K562 (cell line): ENCODE measurements around the gene CFAP73. TPM values are rescaled to one million over a fixed set of nuclear protein-coding genes. Genes with fewer than 3 reads are reported as not detected.
A peak's percentile ranks its signal among the peaks of the same experiment; 100 is the strongest.

Source experiments
- FOXA3 ChIP-seq, 2 experiments: fragments of 450-650 bp in 1 of 2; sonication (generic) in 1 of 2; formaldehyde crosslinking; IDR thresholded peaks in 1 of 2; conservative IDR thresholded peaks in 1 of 2; 2 replicates each; pipeline versions ENCODE4 v1.4.0 to v1.8.0; 2020 to 2022; ENCODE audit warnings: mild to moderate bottlenecking in 2 of 2, missing genetic modification reagents in 1 of 2
- GTF2E2 ChIP-seq: fragments of 200-800 bp; sonication (Bioruptor generic); IDR thresholded peaks from 2 replicates; pipeline ENCODE4 v1.6.1; 2016; ENCODE audit warnings: missing genetic modification characterization, missing compliant biosample characterization
- JUN ChIP-seq, 2 experiments: sonication (generic) in 1 of 2; formaldehyde crosslinking in 1 of 2; IDR thresholded peaks; 2 replicates each; pipeline versions ENCODE4 v1.6.1 to v1.8.0; 2012 to 2022; ENCODE audit warnings: borderline replicate concordance in 2 of 2, mild to moderate bottlenecking in 2 of 2, improper control_type of control experiment in 1 of 2, low read depth in 1 of 2, low read length in 1 of 2, missing genetic modification reagents in 1 of 2
- MYC ChIP-seq, 2 experiments: fragments of 250-450 bp in 1 of 2; sonication (Bioruptor Pico) in 1 of 2; IDR thresholded peaks; 2 replicates each; pipeline versions ENCODE4 v1.5.1 to v1.6.1; 2012 to 2021; ENCODE audit warnings: low read depth in 2 of 2, borderline replicate concordance in 1 of 2, improper control_type of control experiment in 1 of 2, low read length in 1 of 2, mild to moderate bottlenecking in 1 of 2, moderate library complexity in 1 of 2
- NR2F6 ChIP-seq: fragments of 450-650 bp; formaldehyde crosslinking; IDR thresholded peaks from 2 replicates; pipeline ENCODE4 v1.4.0; 2020; ENCODE audit warnings: mild to moderate bottlenecking
- PHF21A ChIP-seq: fragments of 450-650 bp; IDR thresholded peaks from 2 replicates; pipeline ENCODE4 v1.6.1; 2017; ENCODE audit warnings: low read depth, borderline replicate concordance
- RUNX1 ChIP-seq: sonication (generic); IDR thresholded peaks from 2 replicates; pipeline ENCODE4 v1.6.1; 2016; ENCODE audit warnings: antibody characterized with exemption, low read depth
- SNIP1 ChIP-seq: fragments of 450-650 bp; IDR thresholded peaks from 2 replicates; pipeline ENCODE4 v1.7.1; 2017; ENCODE audit warnings: low read depth, mild to moderate bottlenecking
- TGIF2 ChIP-seq: sonication (generic); formaldehyde crosslinking; IDR thresholded peaks from 2 replicates; pipeline ENCODE4 v1.8.1; 2022; ENCODE audit warnings: mild to moderate bottlenecking, missing genetic modification reagents, moderate library complexity
- TSC22D4 ChIP-seq: fragments of 450-650 bp; IDR thresholded peaks from 2 replicates; pipeline ENCODE4 v1.6.1; 2016; ENCODE audit warnings: missing genetic modification characterization, missing biosample characterization, control low read depth
- ZNF184 ChIP-seq: sonication (generic); formaldehyde crosslinking; IDR thresholded peaks from 2 replicates; pipeline ENCODE4 v1.5.0; 2020; ENCODE audit warnings: missing genetic modification reagents
- polyA plus RNA-seq, 8 experiments: library from polyadenylated mRNA; depleted of rRNA in 4 of 8; stranded (reverse) in 5 of 8; unstranded in 3 of 8; fragments of >200 nt; fragmentation: Nextera tagmentation in 2 of 8; fragmentation: Illumina TruSeq in 1 of 8; extraction: Ambion mirVana in 2 of 8; extraction: Trizol in 1 of 8; gene quantifications; 2 replicates each; pipeline versions ENCODE4 v1.2.1 to v1.2.3, GENCODE V29; 2011 to 2014; ENCODE audit warnings: inconsistent platforms in 1 of 8, missing spikeins in 1 of 8
- total RNA-seq, 7 experiments: library from RNA; depleted of rRNA in 6 of 7; stranded (reverse); fragments of >200 nt in 6 of 7; fragmentation: Illumina TruSeq in 2 of 7; extraction: Trizol in 2 of 7; gene quantifications; 2 replicates each; pipeline versions ENCODE4 v1.2.1 to v1.2.3, GENCODE V29; 2011 to 2021; ENCODE audit warnings: low replicate concordance in 1 of 7
- TF ChIP-seq, protein P1 (sequence below), 3 experiments: IDR thresholded peaks in 2 of 3; conservative IDR thresholded peaks in 1 of 3; 2 replicates each; pipeline ENCODE4 v1.5.1; 2011 to 2012; ENCODE audit warnings: low read length in 3 of 3, mild to moderate bottlenecking in 3 of 3, control low read depth in 2 of 3, improper control_type of control experiment in 1 of 3, inconsistent platforms in 1 of 3, low read depth in 1 of 3, mixed read lengths in 1 of 3, moderate library complexity in 1 of 3; ENCODE audit not compliant: insufficient read depth in 2 of 3
- TF ChIP-seq, protein P2 (sequence below): sonication (generic); formaldehyde crosslinking; IDR thresholded peaks from 2 replicates; pipeline ENCODE4 v1.8.1; 2023; ENCODE audit warnings: mild to moderate bottlenecking, missing genetic modification reagents
- TF ChIP-seq, protein P3 (sequence below): sonication (generic); formaldehyde crosslinking; IDR thresholded peaks from 2 replicates; pipeline ENCODE4 v1.8.0; 2022; ENCODE audit warnings: mild to moderate bottlenecking, low read depth, missing genetic modification reagents
- TF ChIP-seq, protein P4 (sequence below): fragments of 250-450 bp; sonication (Bioruptor Pico); IDR thresholded peaks from 2 replicates; pipeline ENCODE4 v1.6.1; 2021; ENCODE audit warnings: mild to moderate bottlenecking
- TF ChIP-seq, protein P5 (sequence below): fragments of 250-450 bp; sonication (Bioruptor Pico); IDR thresholded peaks from 2 replicates; pipeline ENCODE4 v1.5.0; 2021

The CFAP73 gene
- total and polyA plus RNA-seq, 9 of the 15 experiments (the other 6 are each of a cell fraction or from before 2014, with no cell fraction given), result not detected

DNA sequence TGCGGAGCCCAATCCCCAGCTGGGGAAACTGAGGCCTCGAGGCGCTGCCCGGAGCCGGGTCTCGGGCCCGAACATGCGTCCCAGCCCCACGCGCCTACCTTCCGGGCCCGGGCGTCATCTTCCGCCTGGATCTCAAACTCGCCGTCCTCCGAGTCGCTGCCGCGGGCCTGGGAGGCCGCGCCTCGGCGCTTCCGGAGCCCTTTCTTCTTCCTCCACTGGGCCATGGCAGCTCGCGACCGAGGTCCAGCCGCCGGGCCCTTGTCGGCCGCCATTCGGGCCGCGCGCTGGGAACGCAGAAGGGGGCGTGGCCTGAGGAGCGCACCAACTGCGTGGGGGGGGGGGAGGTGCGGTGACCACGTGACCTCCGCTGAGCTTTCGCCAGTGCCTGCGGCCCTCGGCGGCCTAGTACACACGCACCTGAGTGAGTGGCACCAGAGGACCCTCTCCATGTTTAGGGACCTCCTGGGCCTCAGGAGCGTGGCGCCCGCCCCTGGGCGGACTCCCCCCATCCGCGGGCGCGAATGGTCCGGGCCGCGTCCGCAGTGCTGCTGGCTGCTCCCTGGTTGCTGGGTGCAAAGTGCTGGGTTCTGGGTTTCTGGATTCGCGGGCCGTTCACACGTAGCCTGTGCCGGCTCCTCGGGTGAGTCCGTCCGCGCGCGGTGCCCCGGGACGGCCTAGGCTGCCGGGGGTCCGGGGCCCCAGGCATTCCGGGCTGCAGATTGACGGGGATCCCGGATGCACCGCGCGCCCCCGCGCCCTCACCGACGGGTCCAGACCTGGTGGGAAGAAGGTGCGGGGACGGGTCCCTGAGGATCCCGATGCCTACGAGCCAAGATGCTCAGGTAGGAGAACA lies 35.9 kb downstream of the CFAP73 start, which contains the start of the genes DDX54 and RITA1 (continued):
- TF ChIP-seq ZNF184 (CRISPR knock-in tag), result no peak
- no peak for TF ChIP-seq RUNX1
- TF ChIP-seq TSC22D4 (tag), result no peak
- peak; percentile 94 for TF ChIP-seq MYC (IDR thresholded peaks at IDR 0.05; ENCODE audit: low read depth, low read length)
- peak; percentile 99 for TF ChIP-seq MYC (CRISPR knock-in tag; IDR thresholded peaks at IDR 0.05; ENCODE audit: borderline replicate concordance, low read depth)
- TF ChIP-seq PHF21A, result peak; percentile 40; the same call in 1 of the 2 replicates
- TF ChIP-seq NR2F6, result 0 out of 2 replicates have a peak, but pooled peaks have one; percentile 36
- TF ChIP-seq, protein P1, sequence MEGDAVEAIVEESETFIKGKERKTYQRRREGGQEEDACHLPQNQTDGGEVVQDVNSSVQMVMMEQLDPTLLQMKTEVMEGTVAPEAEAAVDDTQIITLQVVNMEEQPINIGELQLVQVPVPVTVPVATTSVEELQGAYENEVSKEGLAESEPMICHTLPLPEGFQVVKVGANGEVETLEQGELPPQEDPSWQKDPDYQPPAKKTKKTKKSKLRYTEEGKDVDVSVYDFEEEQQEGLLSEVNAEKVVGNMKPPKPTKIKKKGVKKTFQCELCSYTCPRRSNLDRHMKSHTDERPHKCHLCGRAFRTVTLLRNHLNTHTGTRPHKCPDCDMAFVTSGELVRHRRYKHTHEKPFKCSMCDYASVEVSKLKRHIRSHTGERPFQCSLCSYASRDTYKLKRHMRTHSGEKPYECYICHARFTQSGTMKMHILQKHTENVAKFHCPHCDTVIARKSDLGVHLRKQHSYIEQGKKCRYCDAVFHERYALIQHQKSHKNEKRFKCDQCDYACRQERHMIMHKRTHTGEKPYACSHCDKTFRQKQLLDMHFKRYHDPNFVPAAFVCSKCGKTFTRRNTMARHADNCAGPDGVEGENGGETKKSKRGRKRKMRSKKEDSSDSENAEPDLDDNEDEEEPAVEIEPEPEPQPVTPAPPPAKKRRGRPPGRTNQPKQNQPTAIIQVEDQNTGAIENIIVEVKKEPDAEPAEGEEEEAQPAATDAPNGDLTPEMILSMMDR (IDR thresholded peaks at IDR 0.05 in 2 of 3, conservative IDR thresholded peaks at IDR 0.05 in 1 of 3; ENCODE audit: insufficient read depth in 2 of 3, low read depth in 1 of 3, low read length in 3 of 3), result no peak
- no peak for TF ChIP-seq JUN (IDR thresholded peaks at IDR 0.05; ENCODE audit: borderline replicate concordance, low read depth, low read length)
- TF ChIP-seq JUN (CRISPR knock-in tag; IDR thresholded peaks at IDR 0.05; ENCODE audit: borderline replicate concordance), result no peak
- TF ChIP-seq, protein P2, sequence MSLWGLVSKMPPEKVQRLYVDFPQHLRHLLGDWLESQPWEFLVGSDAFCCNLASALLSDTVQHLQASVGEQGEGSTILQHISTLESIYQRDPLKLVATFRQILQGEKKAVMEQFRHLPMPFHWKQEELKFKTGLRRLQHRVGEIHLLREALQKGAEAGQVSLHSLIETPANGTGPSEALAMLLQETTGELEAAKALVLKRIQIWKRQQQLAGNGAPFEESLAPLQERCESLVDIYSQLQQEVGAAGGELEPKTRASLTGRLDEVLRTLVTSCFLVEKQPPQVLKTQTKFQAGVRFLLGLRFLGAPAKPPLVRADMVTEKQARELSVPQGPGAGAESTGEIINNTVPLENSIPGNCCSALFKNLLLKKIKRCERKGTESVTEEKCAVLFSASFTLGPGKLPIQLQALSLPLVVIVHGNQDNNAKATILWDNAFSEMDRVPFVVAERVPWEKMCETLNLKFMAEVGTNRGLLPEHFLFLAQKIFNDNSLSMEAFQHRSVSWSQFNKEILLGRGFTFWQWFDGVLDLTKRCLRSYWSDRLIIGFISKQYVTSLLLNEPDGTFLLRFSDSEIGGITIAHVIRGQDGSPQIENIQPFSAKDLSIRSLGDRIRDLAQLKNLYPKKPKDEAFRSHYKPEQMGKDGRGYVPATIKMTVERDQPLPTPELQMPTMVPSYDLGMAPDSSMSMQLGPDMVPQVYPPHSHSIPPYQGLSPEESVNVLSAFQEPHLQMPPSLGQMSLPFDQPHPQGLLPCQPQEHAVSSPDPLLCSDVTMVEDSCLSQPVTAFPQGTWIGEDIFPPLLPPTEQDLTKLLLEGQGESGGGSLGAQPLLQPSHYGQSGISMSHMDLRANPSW (CRISPR knock-in tag), result peak; percentile 73; the same call in 1 of the 2 replicates
- TF ChIP-seq, protein P3, sequence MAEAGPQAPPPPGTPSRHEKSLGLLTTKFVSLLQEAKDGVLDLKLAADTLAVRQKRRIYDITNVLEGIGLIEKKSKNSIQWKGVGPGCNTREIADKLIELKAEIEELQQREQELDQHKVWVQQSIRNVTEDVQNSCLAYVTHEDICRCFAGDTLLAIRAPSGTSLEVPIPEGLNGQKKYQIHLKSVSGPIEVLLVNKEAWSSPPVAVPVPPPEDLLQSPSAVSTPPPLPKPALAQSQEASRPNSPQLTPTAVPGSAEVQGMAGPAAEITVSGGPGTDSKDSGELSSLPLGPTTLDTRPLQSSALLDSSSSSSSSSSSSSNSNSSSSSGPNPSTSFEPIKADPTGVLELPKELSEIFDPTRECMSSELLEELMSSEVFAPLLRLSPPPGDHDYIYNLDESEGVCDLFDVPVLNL (CRISPR knock-in tag), result no peak
- TF ChIP-seq, protein P4, sequence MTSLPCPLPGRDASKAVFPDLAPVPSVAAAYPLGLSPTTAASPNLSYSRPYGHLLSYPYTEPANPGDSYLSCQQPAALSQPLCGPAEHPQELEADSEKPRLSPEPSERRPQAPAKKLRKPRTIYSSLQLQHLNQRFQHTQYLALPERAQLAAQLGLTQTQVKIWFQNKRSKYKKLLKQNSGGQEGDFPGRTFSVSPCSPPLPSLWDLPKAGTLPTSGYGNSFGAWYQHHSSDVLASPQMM (CRISPR knock-in tag), result no peak
- TF ChIP-seq GTF2E2 (tag), result peak; percentile 95
- TF ChIP-seq SNIP1, result no peak
- TF ChIP-seq, protein P5, sequence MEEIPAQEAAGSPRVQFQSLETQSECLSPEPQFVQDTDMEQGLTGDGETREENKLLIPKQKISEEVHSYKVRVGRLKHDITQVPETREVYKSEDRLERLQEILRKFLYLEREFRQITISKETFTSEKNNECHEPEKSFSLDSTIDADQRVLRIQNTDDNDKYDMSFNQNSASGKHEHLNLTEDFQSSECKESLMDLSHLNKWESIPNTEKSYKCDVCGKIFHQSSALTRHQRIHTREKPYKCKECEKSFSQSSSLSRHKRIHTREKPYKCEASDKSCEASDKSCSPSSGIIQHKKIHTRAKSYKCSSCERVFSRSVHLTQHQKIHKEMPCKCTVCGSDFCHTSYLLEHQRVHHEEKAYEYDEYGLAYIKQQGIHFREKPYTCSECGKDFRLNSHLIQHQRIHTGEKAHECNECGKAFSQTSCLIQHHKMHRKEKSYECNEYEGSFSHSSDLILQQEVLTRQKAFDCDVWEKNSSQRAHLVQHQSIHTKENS, result no peak
- TF ChIP-seq FOXA3 (CRISPR knock-in tag; conservative IDR thresholded peaks at IDR 0.05 in 1 of 2, IDR thresholded peaks at IDR 0.05 in 1 of 2), result no peak
- peak; percentile 93 for TF ChIP-seq TGIF2 (CRISPR knock-in tag)
